ENCODE measurements around the gene CGREF1.

CGREF1 gene, protein sequence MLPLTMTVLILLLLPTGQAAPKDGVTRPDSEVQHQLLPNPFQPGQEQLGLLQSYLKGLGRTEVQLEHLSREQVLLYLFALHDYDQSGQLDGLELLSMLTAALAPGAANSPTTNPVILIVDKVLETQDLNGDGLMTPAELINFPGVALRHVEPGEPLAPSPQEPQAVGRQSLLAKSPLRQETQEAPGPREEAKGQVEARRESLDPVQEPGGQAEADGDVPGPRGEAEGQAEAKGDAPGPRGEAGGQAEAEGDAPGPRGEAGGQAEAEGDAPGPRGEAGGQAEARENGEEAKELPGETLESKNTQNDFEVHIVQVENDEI

DNA sequence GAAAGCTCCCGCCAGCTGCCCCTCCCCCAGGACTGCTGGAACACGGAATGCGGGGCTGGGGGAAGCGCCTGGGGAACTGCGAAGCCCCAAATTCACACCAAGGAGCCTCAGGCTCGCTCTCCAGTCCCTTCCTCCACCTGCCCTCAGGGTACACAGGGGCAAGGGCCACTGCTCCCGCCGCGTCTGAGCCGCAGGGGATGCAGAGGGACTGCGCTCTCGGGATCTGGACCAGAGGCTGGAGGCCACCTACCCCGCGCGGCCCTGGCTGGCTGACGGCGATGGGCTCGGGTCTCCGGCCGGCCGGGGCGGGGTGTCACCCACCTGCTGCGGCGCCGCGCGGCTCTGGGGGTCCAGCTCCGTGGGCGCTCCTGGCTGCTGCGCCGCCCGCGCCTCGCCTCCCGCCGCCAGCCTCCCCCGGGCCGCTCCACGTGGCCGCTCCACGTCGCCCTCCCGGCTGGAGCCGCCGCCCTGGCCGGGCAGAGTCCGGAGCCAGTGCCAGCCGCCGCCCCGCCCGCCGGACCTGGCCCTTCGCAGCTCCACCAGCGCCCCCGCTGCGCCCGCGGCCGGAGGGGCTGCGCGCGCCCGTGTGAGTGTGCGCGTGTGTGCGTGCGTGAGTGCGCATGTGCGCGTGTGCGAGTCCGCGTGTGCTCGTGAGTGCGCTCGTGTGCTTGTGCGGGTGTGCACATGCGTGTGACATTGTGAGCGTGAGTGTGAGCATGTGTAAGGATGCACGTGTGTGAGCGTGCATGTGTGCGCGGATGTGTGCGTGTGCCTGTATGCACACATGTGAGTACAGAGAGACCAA lies at the start of gene CGREF1:
Gene CGREF1, minus strand, starts transcription at position 604 of the 805 bp plus-strand sequence. CDS start 14,762 bp downstream, outside the sequence.
- DNase-seq, result no peak

DNA sequence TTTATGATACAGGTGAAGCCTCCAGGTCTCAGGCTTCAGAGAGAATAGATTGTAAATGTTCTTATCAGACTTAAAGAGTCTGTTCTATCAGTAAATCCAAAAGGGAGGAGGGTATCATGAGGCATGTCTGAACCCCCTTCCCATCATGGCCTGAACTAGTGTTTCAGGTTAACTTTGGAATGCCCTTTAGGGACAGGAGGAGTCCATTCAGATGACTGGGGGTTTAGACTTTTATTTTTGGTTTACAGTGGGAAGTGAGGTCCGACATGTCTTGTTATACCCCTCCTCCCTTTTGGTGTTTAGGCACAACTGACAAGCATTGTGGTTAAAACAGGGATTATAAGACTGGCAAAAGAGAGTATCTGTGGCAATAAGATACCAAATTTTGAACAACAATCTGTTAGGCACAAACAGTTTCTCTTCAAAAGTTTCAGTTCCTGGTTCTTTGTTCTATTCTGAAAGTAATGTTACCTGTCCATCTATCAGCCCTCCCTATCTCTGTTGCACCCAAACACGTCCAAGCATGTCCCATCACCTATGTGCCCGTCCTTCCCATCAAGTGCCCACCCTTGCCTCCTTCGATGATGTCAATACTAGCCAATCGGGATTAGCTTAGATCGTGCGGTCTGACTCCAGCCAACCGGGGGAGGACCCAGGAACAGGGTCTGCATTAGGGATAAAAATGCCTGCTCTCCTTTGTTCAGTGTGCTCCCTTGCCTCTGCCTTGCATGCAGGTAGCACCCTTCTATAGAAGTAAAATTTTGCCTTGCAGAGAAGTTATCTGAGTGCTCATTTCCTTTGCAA lies 46.2 kb upstream of the CGREF1 start:
- DNase-seq, result no peak

DNA sequence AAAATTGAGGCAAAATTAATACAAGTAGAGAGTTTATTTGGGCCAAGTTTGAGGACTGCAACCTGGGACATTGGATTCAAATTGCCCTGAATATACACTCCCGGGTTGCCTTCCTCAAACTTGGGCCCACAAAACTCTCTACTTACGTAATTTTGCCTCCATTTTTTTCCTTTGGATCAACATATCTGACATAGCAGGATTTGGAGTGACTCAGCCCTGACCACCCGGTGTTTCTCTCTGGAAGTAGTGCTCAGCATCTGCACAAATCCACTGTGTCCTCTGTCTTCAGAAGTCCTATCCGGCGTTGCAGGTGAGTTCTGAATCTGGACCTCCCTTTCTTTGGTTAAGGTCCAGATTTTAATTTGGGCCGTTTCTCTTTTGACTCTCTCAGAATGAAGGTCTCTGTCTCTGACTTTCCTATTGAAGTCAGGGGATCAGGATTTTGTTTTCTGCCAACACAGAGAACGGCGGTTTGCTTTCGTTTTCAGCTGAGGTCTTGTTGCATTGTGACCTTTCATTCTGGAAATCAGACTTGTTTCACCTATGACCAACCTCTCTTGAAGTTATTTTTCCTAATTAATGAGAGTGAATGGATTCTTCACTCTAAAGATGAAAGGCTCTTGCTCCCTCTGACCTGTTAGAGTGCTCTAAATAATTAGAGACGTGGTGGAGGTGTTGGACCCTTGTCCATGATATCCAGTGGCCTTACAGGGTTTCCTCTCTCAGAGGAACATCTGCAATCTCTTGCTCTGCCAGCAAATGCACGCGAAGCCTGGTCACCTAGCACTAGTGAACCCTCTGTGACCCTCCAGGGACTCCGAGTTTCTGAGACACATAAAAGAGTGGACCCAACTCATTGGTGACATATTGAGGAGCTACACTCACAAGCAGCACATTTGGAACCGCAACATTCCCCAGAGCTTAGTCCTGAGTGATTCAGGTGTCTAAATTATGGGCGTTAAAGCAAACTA lies 43.5 kb upstream of the CGREF1 start:
- DNase-seq, result peak; percentile 27

DNA sequence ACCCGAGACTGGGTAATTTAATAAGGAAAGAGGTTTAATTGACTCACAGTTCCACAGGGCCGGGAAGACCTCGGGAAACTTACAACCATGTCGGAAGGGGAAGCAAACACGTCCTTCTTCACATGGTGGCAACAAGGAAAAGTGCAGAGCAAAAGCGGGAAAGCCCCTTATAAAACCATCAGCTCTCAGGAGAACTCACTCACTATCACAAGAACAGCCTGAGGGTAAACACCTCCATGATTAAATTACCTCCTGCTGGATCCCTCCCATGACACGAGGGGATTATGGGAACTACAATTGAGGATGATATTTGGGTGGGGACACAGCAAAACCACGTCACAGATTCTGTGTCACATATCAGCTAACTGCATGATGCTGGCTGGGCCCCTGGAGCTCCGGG lies 41.3 kb upstream of the CGREF1 start:
- no peak for DNase-seq

DNA sequence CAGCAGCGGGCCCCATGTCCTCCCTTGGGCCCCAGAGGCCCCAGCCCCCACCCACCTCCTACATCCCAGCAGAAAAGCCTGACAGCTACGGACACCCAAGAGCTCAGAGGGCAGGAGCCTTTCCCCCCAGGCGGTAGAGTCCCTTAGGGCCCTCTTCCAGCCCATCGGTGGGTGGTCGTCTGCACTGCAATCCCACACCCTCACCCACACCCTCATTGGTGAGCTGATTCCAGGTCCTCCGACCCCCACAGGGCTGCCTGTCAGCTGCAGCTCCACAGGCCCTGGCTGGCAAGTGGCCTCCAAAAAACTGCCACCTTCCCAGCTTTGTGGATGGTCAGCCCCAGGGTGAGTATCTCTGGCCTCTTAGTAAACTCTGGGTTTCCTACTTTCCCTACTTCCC lies 40.3 kb upstream of the CGREF1 start:
- no peak for DNase-seq

DNA sequence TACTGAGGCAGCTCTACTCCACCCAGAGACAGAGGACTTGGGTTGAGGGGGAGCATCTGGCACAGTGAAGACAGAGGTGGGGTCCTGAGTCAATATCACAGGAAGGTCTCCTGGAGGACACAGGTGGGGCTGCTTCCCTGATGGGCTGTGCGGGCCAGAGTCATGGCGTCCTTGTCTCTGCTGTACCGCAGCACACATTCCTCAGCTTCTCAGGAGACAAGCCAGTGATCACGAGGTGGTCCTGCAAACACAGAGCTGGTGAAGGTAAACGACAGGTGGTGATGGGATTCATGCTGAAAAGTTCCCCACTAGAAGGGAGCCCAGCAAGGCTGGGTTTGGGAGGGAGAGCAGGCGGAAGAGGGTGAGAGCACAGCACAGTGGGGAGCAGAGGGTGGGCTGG lies 39.5 kb upstream of the CGREF1 start:
- DNase-seq, result no peak

DNA sequence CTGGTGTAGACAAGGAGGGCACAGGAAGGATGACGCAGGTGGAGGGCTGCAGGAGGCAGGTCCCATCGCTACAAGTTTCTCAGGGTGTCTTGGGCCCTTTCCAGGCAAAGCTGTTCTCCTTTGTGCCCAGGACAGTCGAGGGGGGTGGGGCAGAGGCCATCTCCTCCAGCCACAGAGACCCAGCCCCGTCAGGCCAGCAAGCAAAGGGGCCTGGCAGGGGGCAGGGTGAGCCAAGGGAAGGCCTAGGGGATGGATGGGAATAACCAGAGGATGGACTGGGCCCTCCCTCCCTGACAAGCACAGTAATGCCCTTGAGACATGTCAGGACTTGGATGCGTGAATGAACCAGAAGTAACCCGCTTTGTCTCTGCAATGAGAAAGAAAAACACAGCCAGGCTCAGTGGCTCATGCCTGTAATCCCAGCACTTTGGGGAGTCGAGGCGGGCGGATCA lies 36.2 kb upstream of the CGREF1 start:
- DNase-seq, result no peak

DNA sequence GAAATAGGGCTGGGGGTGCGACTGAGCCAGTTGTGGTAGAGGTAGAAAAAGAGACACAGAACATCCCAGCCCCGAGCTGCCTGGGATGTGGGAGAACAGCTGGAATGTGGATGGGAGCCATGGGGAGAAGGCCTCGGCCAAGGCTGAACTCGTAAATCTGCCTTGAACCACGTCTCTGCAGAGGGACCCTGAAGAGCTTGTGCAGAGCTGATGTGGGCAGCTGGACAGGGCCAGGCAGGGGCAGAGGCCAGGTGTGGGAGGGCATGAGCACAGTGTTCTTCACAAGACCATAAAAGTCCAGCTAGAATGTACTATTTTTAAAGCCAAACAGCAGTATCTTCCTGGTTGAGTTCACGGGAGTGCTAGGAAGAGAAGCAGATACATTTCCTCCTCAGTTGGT lies 35.6 kb upstream of the CGREF1 start:
- no peak for DNase-seq

DNA sequence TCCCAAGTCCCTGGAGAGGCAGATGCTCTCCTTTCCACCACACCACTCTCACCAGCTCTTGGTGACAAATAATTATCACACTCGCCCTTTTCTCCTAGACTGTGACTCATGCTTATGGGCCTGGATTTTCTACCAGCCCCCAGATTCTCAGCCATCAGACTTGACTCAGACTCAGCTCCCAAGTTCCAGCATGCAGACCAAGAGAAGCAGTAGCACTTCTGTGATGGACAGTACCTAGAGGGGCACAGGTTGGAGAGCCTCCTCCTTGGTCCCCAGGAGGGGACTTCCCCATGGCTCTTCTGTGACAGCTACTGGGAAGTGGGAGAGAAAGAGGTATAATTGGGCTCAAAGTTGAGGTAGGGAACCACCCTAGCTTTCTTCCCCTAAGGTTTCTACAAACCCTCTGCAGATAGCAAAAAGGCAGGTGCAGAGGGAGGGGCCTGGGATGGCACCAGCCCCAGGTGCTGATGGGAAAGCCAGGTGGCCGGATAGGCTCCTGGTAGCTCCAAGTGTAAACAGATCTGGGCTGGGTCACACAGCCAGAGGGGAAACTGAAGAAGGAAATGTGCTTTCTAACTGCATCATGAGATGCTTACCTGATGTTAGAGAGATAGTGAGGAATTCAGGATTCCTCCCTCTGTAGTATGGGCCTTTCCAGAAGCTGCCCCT lies 34.0 kb upstream of the CGREF1 start:
- peak; percentile 26 for DNase-seq

DNA sequence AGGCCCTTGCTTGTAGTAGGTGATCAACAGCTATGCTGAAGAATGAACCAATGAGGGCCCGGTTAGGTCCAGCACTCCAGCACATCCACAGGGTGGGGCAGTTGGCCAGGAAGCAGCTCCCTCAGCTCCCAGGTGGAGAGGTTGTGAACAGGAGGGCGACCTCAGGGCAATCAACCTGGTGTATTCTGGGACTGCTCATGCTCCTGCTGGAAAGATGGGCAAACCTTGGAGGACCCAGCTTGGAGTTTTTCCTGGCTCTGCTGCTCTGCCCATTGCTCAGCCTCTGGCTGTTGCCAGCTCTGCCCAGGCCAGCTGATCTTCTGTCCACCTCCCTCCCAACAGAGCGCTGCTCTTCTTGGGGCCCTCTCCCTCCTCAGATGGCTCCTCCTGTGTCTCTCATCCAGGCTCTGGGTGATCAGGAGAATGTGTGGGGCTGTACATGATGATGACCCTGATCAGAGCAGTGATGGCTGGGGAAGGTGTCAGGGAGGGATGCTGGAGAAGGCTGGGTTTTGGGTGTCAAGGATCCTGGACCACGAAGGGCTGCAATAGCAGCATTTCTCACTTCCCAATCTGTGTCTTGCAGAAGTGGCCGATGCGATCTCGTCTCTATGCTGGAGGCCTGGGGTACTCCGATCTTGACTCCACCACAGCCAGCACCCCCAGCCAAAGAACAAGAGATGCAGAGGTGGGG lies 33.3 kb upstream of the CGREF1 start:
- no peak for DNase-seq

DNA sequence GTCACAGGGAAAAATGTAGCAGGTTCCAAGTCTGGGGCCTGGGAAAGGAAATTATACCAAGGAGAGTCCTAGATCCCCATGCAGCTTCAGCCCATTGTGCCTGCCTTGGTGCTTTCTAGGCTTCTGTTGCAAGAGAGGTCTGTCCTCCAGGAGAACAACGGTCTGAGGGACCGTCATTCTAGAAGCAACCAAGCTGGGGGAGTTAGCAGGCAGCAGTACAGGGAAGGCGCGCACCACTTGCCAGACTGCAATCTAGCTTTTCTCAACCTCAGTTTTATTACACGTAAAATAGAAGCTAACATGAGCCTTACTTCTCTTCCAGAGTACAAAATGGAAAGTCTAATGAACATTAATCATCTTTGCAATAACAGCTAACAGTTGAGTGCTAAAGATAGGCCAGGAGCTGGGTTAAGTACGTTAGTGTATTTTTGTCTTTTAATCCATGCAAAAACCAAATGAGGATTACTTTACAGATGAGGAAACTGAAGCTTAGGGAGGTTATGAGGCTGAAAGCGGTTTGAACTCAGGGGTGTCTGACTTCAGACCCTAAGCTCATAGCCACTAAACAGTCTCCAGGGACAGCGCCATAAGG lies 31.8 kb upstream of the CGREF1 start:
- DNase-seq, result no peak

DNA sequence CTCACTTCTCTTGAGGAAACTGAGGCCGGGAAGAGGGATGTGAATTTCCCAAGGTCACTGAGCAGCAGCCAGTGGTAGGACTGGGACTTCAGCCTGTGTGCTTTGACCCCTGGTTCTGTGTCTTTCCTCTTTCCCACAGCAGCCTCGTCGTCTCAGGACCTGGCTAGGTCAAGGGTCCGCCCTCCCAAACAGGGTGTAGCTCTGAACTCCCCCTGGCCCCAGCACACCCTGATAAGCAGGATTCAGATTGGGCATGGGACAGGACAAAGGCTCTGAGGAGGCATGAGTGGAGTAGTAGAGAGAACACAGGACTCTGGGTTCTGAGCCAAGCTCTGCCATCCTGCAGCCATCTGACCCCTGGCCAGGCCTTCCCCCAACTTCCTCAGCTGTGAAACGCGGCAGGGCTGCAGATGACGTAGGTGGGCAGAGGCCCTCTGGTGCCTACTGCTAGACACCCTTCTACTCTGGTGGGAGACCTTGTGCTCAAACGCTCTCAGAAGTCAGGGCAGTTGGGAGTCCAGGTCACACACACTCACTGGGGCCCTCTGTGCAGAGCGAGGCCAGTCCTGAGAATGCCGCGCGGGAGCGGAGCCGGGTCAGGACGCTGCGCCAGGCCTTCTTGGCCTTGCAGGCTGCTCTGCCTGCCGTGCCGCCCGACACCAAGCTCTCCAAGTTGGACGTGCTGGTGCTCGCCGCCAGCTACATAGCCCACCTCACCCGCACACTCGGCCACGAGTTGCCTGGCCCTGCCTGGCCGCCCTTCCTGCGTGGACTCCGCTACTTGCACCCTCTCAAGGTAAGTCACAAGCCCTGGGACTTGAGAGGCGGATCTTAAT lies 30.9 kb upstream of the CGREF1 start:
- no peak for DNase-seq

DNA sequence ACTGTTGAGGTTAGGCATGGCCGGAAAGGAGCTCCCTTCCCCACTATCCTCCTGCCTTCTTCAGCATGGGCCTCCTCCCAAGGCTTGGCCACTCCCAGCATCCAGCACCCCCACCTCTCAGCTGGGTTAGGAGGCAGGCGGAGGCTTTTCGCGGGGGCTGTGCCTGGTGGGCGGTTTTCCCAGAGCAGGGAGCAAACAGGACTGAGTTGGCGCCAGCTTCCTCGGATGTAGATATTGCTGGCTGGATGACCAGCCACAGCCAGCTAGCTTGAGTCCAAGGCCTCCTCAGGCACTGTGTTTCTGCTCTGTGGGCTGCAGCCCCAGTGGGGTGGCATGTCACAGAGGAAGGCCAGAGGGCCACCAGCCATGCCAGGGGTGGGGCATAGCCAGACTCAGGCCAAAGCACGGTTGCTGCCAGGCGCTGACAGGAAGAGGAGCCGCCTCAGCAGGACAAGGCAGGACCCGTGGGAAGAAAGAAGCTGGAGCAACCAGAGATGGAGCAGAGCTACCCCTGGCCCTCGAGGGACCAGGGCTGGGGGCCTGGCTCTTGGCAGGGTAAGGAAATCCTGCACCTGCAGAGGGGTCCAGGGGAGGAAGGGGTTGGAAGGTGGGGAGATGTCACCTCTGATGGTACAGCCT lies 30.0 kb upstream of the CGREF1 start, which contains the start of gene TCF23:
Gene TCF23, plus strand, starts transcription at position 204 of the 639 bp plus-strand sequence. Its CDS starts 130 bp downstream, at position 334.
- DNase-seq, result no peak

DNA sequence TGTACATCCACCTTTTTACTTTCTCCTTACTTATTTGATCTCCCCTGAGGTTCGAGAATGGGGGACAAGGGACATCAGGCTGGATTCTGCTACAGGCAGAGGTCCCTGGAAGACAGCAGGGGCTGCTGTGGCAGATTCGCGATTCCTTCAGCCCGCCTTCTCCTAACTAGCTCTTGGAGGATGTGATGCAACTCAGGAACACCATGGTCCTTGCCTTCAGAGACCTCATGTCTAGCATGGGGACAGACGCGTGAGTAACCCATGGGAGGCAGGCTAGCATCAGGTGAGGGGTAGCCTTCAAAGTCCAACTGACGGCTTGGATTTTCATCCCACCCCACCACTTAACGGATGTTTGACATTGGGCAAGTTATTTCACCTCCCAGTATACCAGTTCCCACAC lies 29.0 kb upstream of the CGREF1 start:
- no peak for DNase-seq

DNA sequence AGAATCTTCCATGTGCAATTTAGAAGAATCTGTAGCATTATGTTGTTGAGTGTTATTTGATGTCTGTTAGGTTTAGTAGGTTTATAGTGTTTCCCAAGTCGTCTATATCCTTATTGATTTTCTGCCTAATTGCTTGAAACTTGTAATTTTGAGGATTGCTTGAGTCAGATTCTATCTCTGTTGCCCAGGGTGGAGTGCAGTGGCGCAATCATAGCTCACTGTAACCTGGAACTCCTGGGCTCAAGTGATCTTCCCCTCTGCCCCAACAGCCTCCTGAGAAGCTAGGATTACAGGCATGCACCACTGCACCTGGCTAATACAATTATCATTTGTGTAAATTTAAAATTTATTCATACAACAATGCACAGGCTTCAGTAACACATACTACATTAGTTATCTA lies 26.8 kb upstream of the CGREF1 start:
- DNase-seq, result no peak

DNA sequence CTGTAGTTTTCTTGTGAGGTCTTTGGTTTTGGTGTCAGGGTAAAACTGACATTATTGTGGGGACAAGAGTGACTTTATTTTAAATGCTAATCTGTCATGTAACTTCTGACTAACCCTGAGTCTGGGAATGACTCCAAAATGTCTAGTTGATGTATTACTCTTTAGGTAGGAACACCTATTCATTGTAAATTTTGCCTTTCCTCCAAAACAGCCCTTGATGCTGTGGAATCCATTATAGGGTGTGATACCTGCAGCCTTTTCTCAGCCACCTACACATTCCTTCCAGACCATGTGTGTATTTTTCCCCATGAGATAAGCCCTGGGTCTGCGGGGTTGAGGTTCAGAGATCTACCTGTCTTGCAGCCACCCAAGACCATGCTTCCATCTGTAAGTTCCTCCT lies 24.4 kb upstream of the CGREF1 start:
- DNase-seq, result no peak

DNA sequence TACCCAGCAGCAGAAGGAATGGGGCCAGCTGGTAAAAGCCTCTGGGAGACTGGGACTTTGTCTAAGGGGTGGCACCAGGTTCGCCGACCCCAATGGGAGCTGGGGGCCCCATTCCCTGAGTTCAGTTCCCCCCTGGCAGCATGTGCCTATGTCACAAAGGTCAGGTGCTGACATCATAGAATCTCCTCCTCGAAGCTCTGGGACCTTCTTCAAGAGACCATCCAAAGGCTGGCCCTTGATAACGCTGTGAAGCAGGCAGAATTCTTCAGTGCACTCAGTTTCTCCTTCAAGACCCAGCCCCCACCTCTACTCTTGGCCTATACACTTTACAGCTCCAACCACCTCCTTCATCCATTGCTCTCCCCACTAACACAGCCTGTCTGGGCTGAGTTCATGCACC lies 20.4 kb upstream of the CGREF1 start, which contains the start of gene PRR30:
Gene PRR30, minus strand, starts transcription at position 101 of the 400 bp plus-strand sequence. CDS start 1,081 bp downstream, outside the sequence.
- DNase-seq, result no peak

DNA sequence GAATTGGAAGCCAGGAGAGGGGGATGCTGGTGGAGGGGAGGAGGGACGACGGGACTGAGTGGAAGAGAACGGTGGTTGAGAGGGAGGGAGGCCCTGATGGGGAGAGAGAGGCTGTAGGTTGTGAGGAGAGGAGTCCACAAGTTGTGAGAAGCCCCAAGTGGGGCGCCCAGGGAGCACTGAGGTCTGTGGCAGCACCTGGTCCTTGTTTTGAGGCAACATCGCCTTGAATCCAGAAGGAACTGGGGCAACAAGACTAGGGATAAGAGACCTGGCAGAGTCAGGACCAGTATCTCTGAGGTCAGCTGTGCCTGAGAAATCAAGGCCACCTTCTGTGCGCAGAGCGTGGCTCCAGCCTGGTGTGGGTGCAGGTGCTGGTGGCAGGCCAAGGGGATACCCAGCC lies 19.2 kb upstream of the CGREF1 start:
- no peak for DNase-seq
